Measurements from ENCODE around the gene TCF4. TPM values are rescaled to one million over a fixed set of nuclear protein-coding genes. Genes with fewer than 3 reads are reported as not detected.

The TCF4 gene
- polyA plus RNA-seq, 3 donors: 67.7 to 81.1 (median 69.2) TPM

DNA sequence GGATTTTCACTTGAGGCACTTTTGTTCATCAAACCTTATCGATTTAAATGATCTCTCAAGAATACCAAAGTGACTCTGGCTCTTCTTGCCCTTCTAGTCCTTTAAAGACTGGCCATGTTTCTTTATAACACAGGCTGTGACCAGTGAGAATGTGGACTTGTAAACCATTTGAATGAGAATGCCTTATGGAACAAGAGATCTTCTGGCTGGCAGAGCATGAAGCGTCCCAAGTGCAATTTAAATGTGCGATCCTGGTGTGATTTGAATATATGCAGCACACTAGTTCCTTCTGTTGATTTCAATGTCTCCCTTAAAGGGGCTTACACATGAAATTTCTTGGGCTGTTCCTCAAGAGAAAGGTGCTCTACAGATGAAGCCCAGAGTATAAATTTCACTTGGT, 366.4 kb downstream of the TCF4 start:
- DNase-seq (ENCODE audit: low read depth in 3 of 3, low spot score in 2 of 3): no peak

- DNase-seq (ENCODE audit: low read depth in 3 of 3, low spot score in 2 of 3): no peak
Measured at GRCh38 chr18:55220523-55220922, 367.5 kb downstream of the TCF4 start.

- DNase-seq (ENCODE audit: low read depth in 3 of 3, low spot score in 2 of 3): no peak
Measured at GRCh38 chr18:55219823-55220222, 368.2 kb downstream of the TCF4 start.

GRCh38 chr18:55219059-55219458, 368.9 kb downstream of the TCF4 start:
- DNase-seq (ENCODE audit: low read depth in 3 of 3, low spot score in 2 of 3): no peak

- no peak for DNase-seq (ENCODE audit: low read depth in 3 of 3, low spot score in 2 of 3)
Measured at GRCh38 chr18:55214969-55215368, 373.0 kb downstream of the TCF4 start.

GRCh38 chr18:55214534-55214933, 373.5 kb downstream of the TCF4 start:
- DNase-seq (ENCODE audit: low read depth in 3 of 3, low spot score in 2 of 3): no peak

DNA sequence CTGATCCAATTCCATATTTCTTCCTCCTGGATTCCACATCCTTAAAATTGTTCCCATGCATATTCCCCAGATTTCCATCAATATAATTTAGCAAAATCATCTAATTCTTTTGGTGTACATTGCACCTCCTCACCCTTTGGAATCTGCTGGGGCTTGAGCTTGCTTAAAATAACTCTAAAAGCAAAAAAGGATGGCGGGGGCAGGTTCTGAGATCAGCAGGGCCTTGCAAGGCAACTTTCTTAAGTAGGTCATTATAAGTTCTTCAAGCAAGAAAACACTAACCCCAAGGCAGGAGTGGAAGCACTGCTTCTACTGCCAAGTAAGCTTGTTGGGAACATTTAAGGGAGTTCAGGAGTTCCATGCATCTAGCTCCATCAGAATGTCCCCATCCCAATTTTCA, 374.4 kb downstream of the TCF4 start:
- no peak for DNase-seq (ENCODE audit: low read depth in 3 of 3, low spot score in 2 of 3)

DNA sequence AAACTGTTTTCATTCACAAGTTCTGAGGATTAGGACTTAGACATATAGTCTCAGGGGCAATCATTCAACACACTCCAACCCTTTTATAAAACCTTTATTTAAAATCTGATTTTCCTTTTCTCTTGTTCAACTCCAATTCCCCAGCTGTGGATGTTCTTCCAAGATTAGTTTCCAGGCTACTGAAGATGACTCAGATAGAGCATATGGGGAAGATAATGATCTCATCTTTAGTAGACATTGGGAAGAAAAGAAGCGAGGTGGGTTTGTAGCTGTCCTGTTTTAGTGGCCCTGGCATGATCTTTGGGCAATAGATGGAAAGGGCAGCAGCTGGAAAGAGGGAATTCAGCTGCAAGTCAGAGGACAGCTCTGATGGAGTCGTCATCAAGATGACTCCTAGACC, 381.1 kb downstream of the TCF4 start:
- DNase-seq (ENCODE audit: low read depth in 3 of 3, low spot score in 2 of 3): no peak

DNA sequence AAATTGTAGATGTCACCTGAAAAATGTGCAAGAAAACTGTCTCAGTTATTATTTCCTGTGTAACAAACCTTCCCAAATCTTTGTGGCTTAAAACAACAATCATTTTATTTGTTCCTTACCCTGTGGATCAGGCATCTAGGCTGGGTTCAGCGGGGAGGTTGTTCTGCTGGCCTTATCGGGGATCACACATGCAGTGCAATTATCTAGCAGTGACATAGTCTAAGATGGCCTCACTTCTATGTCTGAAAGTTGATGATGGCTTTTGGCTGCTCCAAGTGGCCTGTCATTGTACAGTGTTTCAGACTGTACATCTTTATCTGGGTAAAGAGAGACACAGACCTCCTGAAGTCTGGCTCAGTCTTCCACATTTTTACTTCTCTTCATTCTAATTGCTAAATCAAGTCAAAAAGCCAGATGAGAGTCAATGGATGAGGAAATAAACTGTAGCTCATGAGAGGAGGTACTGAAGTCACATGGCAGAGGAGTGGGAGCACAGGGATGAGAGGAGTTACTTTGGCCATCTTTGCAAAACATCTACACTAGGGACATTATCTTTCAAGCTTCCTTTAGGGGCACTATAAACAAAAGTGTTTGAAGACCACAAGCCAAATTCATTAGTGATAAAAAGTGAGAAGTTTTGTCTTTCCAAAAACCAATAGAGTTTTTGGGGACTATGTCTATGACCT, 385.6 kb downstream of the TCF4 start:
- no peak for DNase-seq (ENCODE audit: low read depth in 3 of 3, low spot score in 2 of 3)

DNA sequence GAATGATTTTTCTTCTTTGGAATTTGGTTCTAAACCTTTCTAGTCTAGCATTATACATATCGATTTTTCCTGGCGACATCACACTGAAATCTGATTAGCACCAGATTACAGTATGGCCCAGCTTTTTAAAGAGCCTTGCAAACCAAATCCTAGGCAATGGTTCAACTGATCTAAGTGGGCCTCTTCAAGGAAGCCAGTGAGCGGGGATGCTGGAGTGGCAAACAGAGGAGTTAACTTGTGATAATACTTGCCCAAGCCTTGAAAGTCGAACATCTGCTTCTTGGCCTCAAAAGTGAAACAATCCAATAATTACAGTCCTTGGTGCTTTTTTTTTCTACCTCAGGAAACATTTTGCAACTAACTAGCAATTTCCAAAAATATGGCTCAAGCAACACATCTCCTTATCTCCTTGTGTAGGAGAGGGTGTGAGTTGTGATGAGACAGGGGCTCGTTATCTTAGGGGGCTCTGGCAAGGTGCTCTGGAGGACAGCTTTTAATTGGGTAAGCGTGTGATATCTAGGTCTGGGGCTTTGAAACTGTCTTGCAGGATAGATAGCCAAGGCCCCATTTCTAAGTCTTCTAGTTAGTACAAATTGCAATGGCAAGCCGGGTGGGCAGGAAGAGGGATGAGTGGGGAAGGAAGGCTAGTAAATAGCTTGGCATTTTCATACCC, 388.6 kb downstream of the TCF4 start:
- DNase-seq (ENCODE audit: low read depth in 3 of 3, low spot score in 2 of 3): no peak

GRCh38 chr18:55195863-55196262, 392.1 kb downstream of the TCF4 start:
- DNase-seq (ENCODE audit: low read depth in 3 of 3, low spot score in 2 of 3): no peak

- peak; percentile 1 to 29 (median 6) for DNase-seq (ENCODE audit: low read depth in 3 of 3, low spot score in 2 of 3)
Measured at GRCh38 chr18:55189972-55190371, 398.0 kb downstream of the TCF4 start.

- no peak for DNase-seq (ENCODE audit: low read depth in 3 of 3, low spot score in 2 of 3)
Measured at GRCh38 chr18:55186588-55186987, 401.4 kb downstream of the TCF4 start.

DNA sequence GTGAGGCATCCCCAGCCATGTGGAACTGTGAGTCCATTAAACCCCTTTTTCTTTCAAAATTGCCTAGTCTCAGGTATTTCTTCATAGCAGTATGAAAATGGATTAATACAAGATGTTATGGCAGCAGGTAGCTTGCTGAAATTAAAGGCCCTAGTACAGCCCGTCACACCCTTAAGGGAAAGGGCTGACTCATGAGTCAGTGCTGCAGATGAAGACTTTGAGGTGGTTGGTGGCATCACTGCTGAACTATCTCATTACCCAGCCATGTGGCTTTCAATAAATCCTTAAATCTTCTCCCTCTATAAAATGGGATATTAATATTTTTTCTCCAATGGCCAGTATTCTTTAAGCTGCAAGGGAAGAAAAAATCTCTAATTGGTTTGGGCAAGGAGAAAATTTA, 402.6 kb downstream of the TCF4 start:
- DNase-seq (ENCODE audit: low read depth in 3 of 3, low spot score in 2 of 3): no peak

DNA sequence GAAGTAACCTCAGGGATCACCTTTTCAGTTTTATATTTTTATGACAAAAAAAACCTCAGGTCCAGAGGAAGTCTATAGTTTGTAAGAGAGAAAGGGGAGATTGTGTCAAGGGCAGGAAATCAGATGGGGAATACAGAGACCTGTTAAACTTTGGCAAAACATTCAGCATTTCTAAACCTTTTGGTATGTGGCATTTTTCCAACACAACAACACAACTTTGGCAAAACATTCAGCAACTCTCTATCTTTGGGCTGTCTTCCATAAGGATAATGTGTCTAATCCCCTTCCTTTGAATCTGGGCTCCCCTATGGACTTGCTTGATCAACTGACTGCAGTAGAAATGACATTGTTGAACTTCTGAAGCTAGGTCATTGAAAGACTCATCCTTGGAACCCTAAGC, 408.2 kb downstream of the TCF4 start:
- no peak for DNase-seq (ENCODE audit: low read depth in 3 of 3, low spot score in 2 of 3)

- DNase-seq (ENCODE audit: low read depth in 3 of 3, low spot score in 2 of 3): no peak
Measured at GRCh38 chr18:55179425-55179824, 408.6 kb downstream of the TCF4 start.

DNA sequence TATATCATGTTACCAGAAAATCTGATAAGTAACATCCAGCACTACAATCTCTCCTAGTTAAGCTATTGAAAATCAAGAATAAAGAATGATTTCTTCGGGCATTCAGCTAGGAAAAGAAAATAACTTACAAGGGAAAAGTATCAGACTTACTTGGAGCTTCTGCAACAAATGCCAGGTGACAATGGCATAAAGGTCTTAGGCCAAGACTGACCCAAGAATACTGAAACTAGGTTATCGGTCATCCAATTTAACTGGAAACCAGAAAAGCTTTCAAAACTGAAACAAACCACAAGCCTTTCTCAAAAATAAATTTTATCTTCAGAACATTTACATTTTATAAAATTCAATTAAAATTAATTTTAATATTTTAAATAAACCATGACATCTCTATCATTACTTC, 414.7 kb downstream of the TCF4 start:
- DNase-seq (ENCODE audit: low read depth in 3 of 3, low spot score in 2 of 3): no peak

Measured in right renal cortex interstitium (tissue), 3 donors.